BJ (cell line): Measurements from ENCODE around the gene OPALIN. TPM values are rescaled to one million over a fixed set of nuclear protein-coding genes. Genes with fewer than 3 reads are reported as not detected.

Experiments
- CTCF ChIA-PET: fragments of 350-600 bp; formaldehyde crosslinking; extraction: SDS; loops from one replicate; lab custom pipeline; 2021; ENCODE audit warnings: antibody characterized with exemption, inconsistent platforms; lab: Yijun Ruan, JAX
- POLR2A ChIA-PET: fragments of 300-600 bp; sonication (Branson Sonifier 250); formaldehyde crosslinking; extraction: SDS; loops from one replicate; lab custom pipeline; 2021; ENCODE audit warnings: antibody characterized with exemption; lab: Charles Lee
- DNase-seq: peaks from one replicate; pipeline ENCODE4 v3.0.0-alpha.2; 2011; ENCODE audit warnings: low read depth
- H3K27me3 ChIP-seq: 2 replicates; pipeline ENCODE4 v1.6.0; 2011; ENCODE audit warnings: low read length; ENCODE audit not compliant: control insufficient read depth, insufficient read depth
- H3K36me3 ChIP-seq: 2 replicates; pipeline ENCODE4 v1.5.1; 2011; ENCODE audit warnings: low read length; ENCODE audit not compliant: control insufficient read depth, insufficient read depth
- H3K4me3 ChIP-seq: 2 replicates; pipeline ENCODE4 v1.5.1; 2011; ENCODE audit warnings: low read depth, mild to moderate bottlenecking, control low read depth, low read length
- polyA plus RNA-seq: library from polyadenylated mRNA; depleted of rRNA; stranded (reverse); fragments of >200 nt; gene quantifications from 2 replicates; pipeline ENCODE4 v1.2.3, GENCODE V29; 2011
- TF ChIP-seq, protein P1 (sequence below): IDR thresholded peaks from 2 replicates; pipeline ENCODE4 v1.5.1; 2011; ENCODE audit warnings: low read depth, mild to moderate bottlenecking, control low read depth, inconsistent platforms, low read length, moderate library complexity; ENCODE audit not compliant: insufficient read depth

Gene OPALIN
- polyA plus RNA-seq, 1 experiment = not detected

GRCh38 chr10:96402417-96403305 lies 43.9 kb upstream of the OPALIN start:
- no peak overlapping the region for H3K4me3 ChIP-seq
- H3K36me3 ChIP-seq = no peaks in the 10 kb centered on the region
- H3K27me3 ChIP-seq = peaks cover 4% of the 10 kb centered on the region; the same call in 1 of the 2 replicates
- DNase-seq = no peak
- TF ChIP-seq, protein P1, sequence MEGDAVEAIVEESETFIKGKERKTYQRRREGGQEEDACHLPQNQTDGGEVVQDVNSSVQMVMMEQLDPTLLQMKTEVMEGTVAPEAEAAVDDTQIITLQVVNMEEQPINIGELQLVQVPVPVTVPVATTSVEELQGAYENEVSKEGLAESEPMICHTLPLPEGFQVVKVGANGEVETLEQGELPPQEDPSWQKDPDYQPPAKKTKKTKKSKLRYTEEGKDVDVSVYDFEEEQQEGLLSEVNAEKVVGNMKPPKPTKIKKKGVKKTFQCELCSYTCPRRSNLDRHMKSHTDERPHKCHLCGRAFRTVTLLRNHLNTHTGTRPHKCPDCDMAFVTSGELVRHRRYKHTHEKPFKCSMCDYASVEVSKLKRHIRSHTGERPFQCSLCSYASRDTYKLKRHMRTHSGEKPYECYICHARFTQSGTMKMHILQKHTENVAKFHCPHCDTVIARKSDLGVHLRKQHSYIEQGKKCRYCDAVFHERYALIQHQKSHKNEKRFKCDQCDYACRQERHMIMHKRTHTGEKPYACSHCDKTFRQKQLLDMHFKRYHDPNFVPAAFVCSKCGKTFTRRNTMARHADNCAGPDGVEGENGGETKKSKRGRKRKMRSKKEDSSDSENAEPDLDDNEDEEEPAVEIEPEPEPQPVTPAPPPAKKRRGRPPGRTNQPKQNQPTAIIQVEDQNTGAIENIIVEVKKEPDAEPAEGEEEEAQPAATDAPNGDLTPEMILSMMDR = no peak
- ChIA-PET POLR2A (no interaction called here), CTCF (interaction anchor here (0.8 to 1.9 kb wide), 4 partner anchors 10 to 808 kb away, joined by 3 to 8 read pairs (median 3); no protein-coding TSS in a partner anchor)

- Histone ChIP-seq H3K27me3 (peaks cover 4% of the 10 kb centered on the region; the same call in 1 of the 2 replicates), H3K4me3 (no peak overlapping the region), H3K36me3 (no peaks in the 10 kb centered on the region)
- TF ChIP-seq, protein P1 = no peak
- CTCF ChIA-PET = interaction anchor here (1.4 to 1.9 kb wide), 4 partner anchors 8 to 809 kb away, joined by 3 to 8 read pairs (median 4); no protein-coding TSS in a partner anchor
- POLR2A ChIA-PET = no interaction called here
- DNase-seq = no peak
Measured at GRCh38 chr10:96401036-96401435, 42.2 kb upstream of the OPALIN start.

DNA sequence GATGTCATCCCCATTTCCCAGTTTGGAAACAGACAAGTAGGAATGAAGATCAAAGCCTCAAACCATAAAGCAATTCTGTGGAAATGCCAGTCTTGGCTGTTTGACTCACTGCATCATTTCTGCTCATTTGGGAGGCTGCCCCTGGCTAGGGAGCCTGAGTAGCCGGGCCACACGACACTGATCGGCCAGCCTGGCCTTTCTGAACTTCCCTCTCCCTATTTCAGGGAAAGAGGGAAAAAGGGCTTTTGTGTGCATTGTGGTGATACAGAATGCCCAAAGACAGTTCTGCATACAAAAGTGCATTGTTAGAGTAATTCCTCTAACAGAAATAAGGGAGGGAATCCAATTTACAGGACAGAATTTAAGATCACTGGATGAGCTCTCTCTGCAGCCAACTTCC lies 41.7 kb upstream of the OPALIN start:
- Histone ChIP-seq H3K27me3 (peaks cover 4% of the 10 kb centered on the region; the same call in 1 of the 2 replicates), H3K36me3 (no peaks in the 10 kb centered on the region), H3K4me3 (no peak overlapping the region)
- CTCF ChIA-PET = interaction anchor here (1.5 to 1.9 kb wide), 2 partner anchors 10 to 25 kb away, joined by 4 to 8 read pairs; no protein-coding TSS in a partner anchor
- TF ChIP-seq, protein P1 = no peak
- no peak for DNase-seq
- POLR2A ChIA-PET = no interaction called here

- Histone ChIP-seq H3K4me3 (no peak overlapping the region), H3K36me3 (no peaks in the 10 kb centered on the region), H3K27me3 (peaks cover 3% of the 10 kb centered on the region; the same call in 1 of the 2 replicates)
- TF ChIP-seq, protein P1 = no peak
- ChIA-PET CTCF (interaction anchor here (0.8 to 4.0 kb wide), 2 partner anchors 23 to 27 kb away, joined by 3 to 20 read pairs; no protein-coding TSS in a partner anchor), POLR2A (no interaction called here)
- DNase-seq = no peak
Measured at GRCh38 chr10:96397902-96398301, 39.1 kb upstream of the OPALIN start.
